Omental fat pad (tissue), 4 donors: Measurements from ENCODE around the gene SNAPC4. TPM values are rescaled to one million over a fixed set of nuclear protein-coding genes. Genes with fewer than 3 reads are reported as not detected.

ENCODE experiments used
- ATAC-seq: fragments of 150-250 bp; one replicate; pipeline ENCODE4 v1.9.1; 2016; ENCODE audit warnings: mild to moderate bottlenecking, moderate library complexity; ENCODE audit not compliant: low FRiP score
- DNase-seq: peaks from one replicate; pipeline ENCODE4 v3.0.0-alpha.2; 2019; ENCODE audit warnings: low spot score
- CTCF ChIP-seq, 3 donors: fragments of 450-650 bp; IDR thresholded peaks; one replicate each; pipeline ENCODE4 v1.5.1; 2016 to 2017; ENCODE audit warnings: antibody characterized with exemption in 3 of 3, mild to moderate bottlenecking in 3 of 3, moderate library complexity in 2 of 3
- total RNA-seq, 4 donors: library from RNA; depleted of rRNA; stranded (reverse); fragments of >200 nt; gene quantifications; one replicate each; pipeline ENCODE4 v1.1.0, GENCODE V29; 2016

Gene SNAPC4
- total RNA-seq, 4 donors from 2014 or later = 3.2 to 11.2 (median 5.8) TPM

GRCh38 chr9:136361047-136361753, 38.8 kb downstream of the SNAPC4 start:
- no peak for ATAC-seq
- TF ChIP-seq CTCF (IDR thresholded peaks at IDR 0.05) = no peak
- no peak for DNase-seq

GRCh38 chr9:136359774-136360718, 39.9 kb downstream of the SNAPC4 start:
- ATAC-seq (no peak), DNase-seq (no peak)
- no peak for TF ChIP-seq CTCF (IDR thresholded peaks at IDR 0.05)

- DNase-seq (no peak), ATAC-seq (no peak)
- TF ChIP-seq CTCF (IDR thresholded peaks at IDR 0.05) = no peak
These were observed 41.1 kb downstream of the SNAPC4 start for GRCh38 chr9:136358888-136359287.

GRCh38 chr9:136358016-136358415, 42.0 kb downstream of the SNAPC4 start:
- ATAC-seq (no peak), DNase-seq (no peak)
- no peak for TF ChIP-seq CTCF (IDR thresholded peaks at IDR 0.05)

GRCh38 chr9:136357202-136357725, 42.7 kb downstream of the SNAPC4 start:
- no peak for DNase-seq
- no peak for TF ChIP-seq CTCF (IDR thresholded peaks at IDR 0.05)
- no peak for ATAC-seq

- ATAC-seq (no peak), DNase-seq (no peak)
- TF ChIP-seq CTCF (IDR thresholded peaks at IDR 0.05) = no peak
These were observed 44.1 kb downstream of the SNAPC4 start for GRCh38 chr9:136355616-136356557.
